Liver (tissue), 3 donors: Measurements from ENCODE around the gene USP14.

ENCODE experiments used
- ATF3 ChIP-seq: IDR thresholded peaks from 2 replicates; pipeline ENCODE4 v1.6.1; 2016; ENCODE audit warnings: antibody characterized with exemption
- CTCF ChIP-seq: fragments of 150-350 bp; IDR thresholded peaks from 2 replicates; pipeline ENCODE4 v1.5.1; 2017; ENCODE audit warnings: improper control_type of control experiment, low read depth, low read length; ENCODE audit not compliant: missing input control
- FOXA1 ChIP-seq: IDR thresholded peaks from 2 replicates; pipeline ENCODE4 v1.6.1; 2016; ENCODE audit warnings: antibody characterized with exemption
- GABPA ChIP-seq, 2 donors: IDR thresholded peaks in 1 of 2; conservative IDR thresholded peaks in 1 of 2; 2 replicates each; pipeline ENCODE4 v1.6.1; 2016; ENCODE audit warnings: antibody characterized with exemption in 2 of 2, mild to moderate bottlenecking in 1 of 2, moderate library complexity in 1 of 2
- HNF4G ChIP-seq: IDR thresholded peaks from 2 replicates; pipeline ENCODE4 v1.6.1; 2016; ENCODE audit warnings: antibody characterized with exemption
- JUND ChIP-seq, 2 donors: IDR thresholded peaks; 2 replicates each; pipeline ENCODE4 v1.6.1; 2016; ENCODE audit warnings: antibody characterized with exemption in 2 of 2
- MAX ChIP-seq: IDR thresholded peaks from 2 replicates; pipeline ENCODE4 v1.6.1; 2016; ENCODE audit warnings: antibody characterized with exemption
- RAD21 ChIP-seq, 2 donors: IDR thresholded peaks; 2 replicates each; pipeline ENCODE4 v1.6.1; 2016; ENCODE audit warnings: antibody characterized with exemption in 2 of 2, mild to moderate bottlenecking in 2 of 2
- REST ChIP-seq: IDR thresholded peaks from 2 replicates; pipeline ENCODE4 v1.6.1; 2016; ENCODE audit warnings: antibody characterized with exemption, mild to moderate bottlenecking
- RXRA ChIP-seq, 2 donors: IDR thresholded peaks; 2 replicates each; pipeline ENCODE4 v1.6.1; 2017 to 2018; ENCODE audit warnings: antibody characterized with exemption in 2 of 2, mild to moderate bottlenecking in 1 of 2
- ZBTB33 ChIP-seq: IDR thresholded peaks from 2 replicates; pipeline ENCODE4 v1.6.1; 2016; ENCODE audit warnings: antibody characterized with exemption
- donor health status: healthy.
- donor health status: healthy.

GRCh38 chr18:220708-221107 is 62.4 kb downstream of the USP14 start:
- TF ChIP-seq ZBTB33 = no peak
- no peak for TF ChIP-seq CTCF
- no peak for TF ChIP-seq MAX
- TF ChIP-seq RAD21 (IDR thresholded peaks at IDR 0.05) = no peak
- TF ChIP-seq JUND (IDR thresholded peaks at IDR 0.05) = no peak
- TF ChIP-seq REST = no peak
- no peak for TF ChIP-seq FOXA1
- TF ChIP-seq GABPA (IDR thresholded peaks at IDR 0.05 in 1 of 2, conservative IDR thresholded peaks at IDR 0.05 in 1 of 2) = no peak
- no peak for TF ChIP-seq HNF4G
- no peak for TF ChIP-seq ATF3
- TF ChIP-seq RXRA (IDR thresholded peaks at IDR 0.05) = no peak
